Fibroblast of skin of left quadriceps (primary cell): ENCODE results near the gene ZNF414.

Experiments
- DNase-seq, 2 experiments: peaks; one replicate each; pipeline ENCODE4 v3.0.0-alpha.2; 2013; ENCODE audit warnings: low read depth in 2 of 2

The ZNF414 gene

GRCh38 chr19:8490395-8490760, 23.6 kb downstream of the ZNF414 start:
- DNase-seq: no peak

GRCh38 chr19:8489561-8490394, 24.2 kb downstream of the ZNF414 start:
- DNase-seq: no peak

- DNase-seq: no peak
Measured at GRCh38 chr19:8488365-8488764, 25.6 kb downstream of the ZNF414 start.

- DNase-seq: no peak
Measured at GRCh38 chr19:8487137-8487851, 26.7 kb downstream of the ZNF414 start.

- DNase-seq: no peak
Measured at GRCh38 chr19:8486661-8487136, 27.3 kb downstream of the ZNF414 start.

GRCh38 chr19:8485561-8486371, 28.2 kb downstream of the ZNF414 start:
- DNase-seq: no peak

GRCh38 chr19:8484331-8484894, 29.6 kb downstream of the ZNF414 start:
- DNase-seq: no peak

GRCh38 chr19:8483165-8483564, 30.8 kb downstream of the ZNF414 start:
- no peak for DNase-seq

GRCh38 chr19:8482696-8483095, 31.3 kb downstream of the ZNF414 start:
- DNase-seq: no peak

GRCh38 chr19:8481616-8482015, 32.4 kb downstream of the ZNF414 start:
- DNase-seq: no peak

- no peak for DNase-seq
Measured at GRCh38 chr19:8481201-8481600, 32.8 kb downstream of the ZNF414 start.

- no peak for DNase-seq
Measured at GRCh38 chr19:8478598-8478997, 35.4 kb downstream of the ZNF414 start.

GRCh38 chr19:8477889-8478288, 36.1 kb downstream of the ZNF414 start:
- DNase-seq: no peak

GRCh38 chr19:8476524-8476923, 37.4 kb downstream of the ZNF414 start:
- DNase-seq: no peak

- DNase-seq: no peak
Measured at GRCh38 chr19:8475005-8475404, 39.0 kb downstream of the ZNF414 start.

- no peak for DNase-seq
Measured at GRCh38 chr19:8473648-8474476, 40.1 kb downstream of the ZNF414 start.

- no peak for DNase-seq
Measured at GRCh38 chr19:8469613-8470368, 44.2 kb downstream of the ZNF414 start.

GRCh38 chr19:8468761-8469373, 45.1 kb downstream of the ZNF414 start:
- DNase-seq: peak; percentile 79 to 85

- no peak for DNase-seq
Measured at GRCh38 chr19:8468124-8468523, 45.8 kb downstream of the ZNF414 start.

- no peak for DNase-seq
Measured at GRCh38 chr19:8466018-8466417, 47.9 kb downstream of the ZNF414 start.
